AG04449 (cell line): ENCODE results near the gene DIP2C.

ENCODE experiments used
- CTCF ChIA-PET: fragments of 350-600 bp; formaldehyde crosslinking; extraction: SDS; loops from one replicate; lab custom pipeline; 2021; ENCODE audit warnings: antibody characterized with exemption; lab: Yijun Ruan, JAX
- POLR2A ChIA-PET: fragments of 400-600, 350-600 bp; formaldehyde crosslinking; extraction: SDS; loops from one replicate; lab custom pipeline; 2020; ENCODE audit warnings: antibody characterized with exemption, inconsistent platforms; lab: Yijun Ruan, JAX
- DNase-seq: peaks from one replicate; pipeline ENCODE4 v3.0.0-alpha.2; 2010; ENCODE audit warnings: low read depth, low spot score
- H3K4me3 ChIP-seq: 2 replicates; pipeline ENCODE4 v1.5.1; 2011; ENCODE audit warnings: low read depth, mild to moderate bottlenecking, control low read depth, low read length
- CTCF ChIP-seq: IDR thresholded peaks from one replicate; pipeline ENCODE4 v1.5.1; 2011; ENCODE audit warnings: mild to moderate bottlenecking, moderate library complexity, low read length, control low read depth, inconsistent platforms; ENCODE audit not compliant: insufficient read depth; ENCODE audit errors: missing control alignments

Gene DIP2C

GRCh38 chr10:566241-566885 is 123.1 kb downstream of the DIP2C start:
- DNase-seq, result no peak
- ChIA-PET POLR2A (no interaction called here), CTCF (interaction anchor here (1.4 kb wide), 1 partner anchor 117 kb away, joined by 3 read pairs; no protein-coding TSS in a partner anchor)
- no peak overlapping the region for H3K4me3 ChIP-seq
- TF ChIP-seq CTCF, result no peak

DNA sequence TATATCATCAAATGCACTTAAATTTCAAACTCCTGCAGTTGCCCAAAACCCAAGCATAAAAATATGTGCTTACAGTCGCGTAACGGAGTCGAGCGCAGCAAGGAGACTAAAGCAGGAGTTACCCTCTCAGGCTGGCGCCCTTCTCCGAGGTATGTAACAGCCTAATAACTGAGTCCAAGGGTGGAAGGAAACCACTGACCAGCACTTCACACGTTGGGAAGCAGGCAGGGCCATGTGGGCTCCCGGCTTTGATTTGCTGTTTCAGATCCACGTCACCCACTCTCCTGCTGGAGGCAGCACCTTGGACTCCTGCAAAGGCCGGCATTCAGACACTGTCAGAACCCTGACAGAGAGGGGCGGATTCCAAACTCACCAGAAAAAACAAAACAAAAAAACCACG is 123.8 kb downstream of the DIP2C start:
- no peak for DNase-seq
- POLR2A ChIA-PET, result no interaction called here
- CTCF ChIA-PET, result interaction anchor here (0.9 kb wide), 2 partner anchors 14 to 206 kb away, joined by 3 read pairs; no protein-coding TSS in a partner anchor
- H3K4me3 ChIP-seq, result no peak overlapping the region
- no peak for TF ChIP-seq CTCF

- no peak for DNase-seq
- no peak for TF ChIP-seq CTCF
- no peak overlapping the region for H3K4me3 ChIP-seq
- ChIA-PET POLR2A (no interaction called here), CTCF (interaction anchor here (0.9 kb wide), 2 partner anchors 13 to 207 kb away, joined by 3 read pairs; no protein-coding TSS in a partner anchor)
These were observed 124.3 kb downstream of the DIP2C start for GRCh38 chr10:565146-565545.

- no peak overlapping the region for H3K4me3 ChIP-seq
- POLR2A ChIA-PET, result no interaction called here
- CTCF ChIA-PET, result no interaction called here
- no peak for DNase-seq
- TF ChIP-seq CTCF, result no peak
These were observed 125.6 kb downstream of the DIP2C start for GRCh38 chr10:563827-564226.

GRCh38 chr10:562142-562541 is 127.3 kb downstream of the DIP2C start:
- ChIA-PET POLR2A (no interaction called here), CTCF (no interaction called here)
- no peak for TF ChIP-seq CTCF
- DNase-seq, result no peak
- no peak overlapping the region for H3K4me3 ChIP-seq

DNA sequence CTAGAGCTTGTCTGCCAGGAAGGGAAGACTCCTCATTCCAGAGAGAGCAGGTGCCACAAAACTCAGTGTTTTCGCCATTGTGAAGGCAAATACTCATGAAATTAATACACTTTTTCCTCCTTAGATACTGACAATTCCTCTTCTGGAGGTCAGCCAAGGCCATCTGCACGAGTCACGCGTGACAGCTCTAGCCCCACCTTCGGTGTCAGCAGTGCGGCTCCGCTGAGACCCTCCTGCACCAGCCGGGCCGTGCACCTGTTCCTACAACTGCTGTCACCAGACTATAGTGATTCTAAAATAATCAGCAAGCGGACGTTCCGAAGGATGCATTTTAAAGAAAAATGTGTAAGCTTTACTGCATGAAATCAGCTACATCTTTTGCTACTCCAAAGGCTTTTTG is 127.7 kb downstream of the DIP2C start:
- H3K4me3 ChIP-seq, result no peak overlapping the region
- POLR2A ChIA-PET, result no interaction called here
- TF ChIP-seq CTCF, result no peak
- DNase-seq, result no peak
- CTCF ChIA-PET, result interaction anchor here (1.4 kb wide), 1 partner anchor 9 kb away, joined by 3 read pairs; no protein-coding TSS in a partner anchor
